ENCODE results near the gene CDH15. TPM values are rescaled to one million over a fixed set of nuclear protein-coding genes. Genes with fewer than 3 reads are reported as not detected.
A peak's percentile ranks its signal among the peaks of the same experiment; 100 is the strongest.

The CDH15 gene
- total RNA-seq: 1 to 10 TPM in 1 of 2 donors, under 1 TPM in 1; 0.09 to 1.9 TPM
- polyA plus RNA-seq: 1 to 10 TPM in 1 of 2 donors, under 1 TPM in 1; 0.77 to 2.1 TPM
- long read RNA-seq, donor 1: 0 reads
- long read RNA-seq, donor 2: 0 reads
- long read RNA-seq, donor 3: 0 reads
- long read RNA-seq, donor 4: 0 reads
- long read RNA-seq, donor 5: 0 reads

GRCh38 chr16:89171216-89172170 lies at the start of gene CDH15:
Gene CDH15 (plus strand): TSS chr16:89171748. CDS start chr16:89171832, 84 bp downstream.
- H3K4me1 ChIP-seq (ENCODE audit: control insufficient read depth in 5 of 5, insufficient read depth in 5 of 5, low read length in 5 of 5): peaks cover 0 to 46% (median 16%) of the 10 kb centered on the region in 5 donors
- no peak within 1 kb of the TSS for H3K9ac ChIP-seq (ENCODE audit: insufficient read depth in 1 of 2, low read length in 2 of 2)
- DNase-seq (peak; percentile 89 to 93 (median 92)), ATAC-seq (ENCODE audit: insufficient read depth, low FRiP score) (peak; percentile 91)
- H3K9me3 ChIP-seq (ENCODE audit: control insufficient read depth in 4 of 4, insufficient read depth in 3 of 4, low read length in 3 of 4): no peaks in the 10 kb centered on the region
- no peak for TF ChIP-seq CTCF (IDR thresholded peaks at IDR 0.05; ENCODE audit: control extremely low read depth, extremely low read depth)
- 6% methylated on average over 62 to 74 of the region's 74 CpGs for WGBS, 2 donors
- no peak within 1 kb of the TSS for H3K4me3 ChIP-seq
- peaks cover 0 to 6% (median 2%) of the 10 kb centered on the region in 3 donors for H3K27me3 ChIP-seq (ENCODE audit: control insufficient read depth in 3 of 3, insufficient read depth in 3 of 3, low read length in 2 of 3)
- H3K36me3 ChIP-seq (ENCODE audit: control insufficient read depth in 4 of 4, insufficient read depth in 4 of 4, low read length in 4 of 4): no peaks in the 10 kb centered on the region
- H3K27ac ChIP-seq (ENCODE audit: low read depth in 1 of 2, low read length in 1 of 2): no peak within 1 kb of the TSS

DNA sequence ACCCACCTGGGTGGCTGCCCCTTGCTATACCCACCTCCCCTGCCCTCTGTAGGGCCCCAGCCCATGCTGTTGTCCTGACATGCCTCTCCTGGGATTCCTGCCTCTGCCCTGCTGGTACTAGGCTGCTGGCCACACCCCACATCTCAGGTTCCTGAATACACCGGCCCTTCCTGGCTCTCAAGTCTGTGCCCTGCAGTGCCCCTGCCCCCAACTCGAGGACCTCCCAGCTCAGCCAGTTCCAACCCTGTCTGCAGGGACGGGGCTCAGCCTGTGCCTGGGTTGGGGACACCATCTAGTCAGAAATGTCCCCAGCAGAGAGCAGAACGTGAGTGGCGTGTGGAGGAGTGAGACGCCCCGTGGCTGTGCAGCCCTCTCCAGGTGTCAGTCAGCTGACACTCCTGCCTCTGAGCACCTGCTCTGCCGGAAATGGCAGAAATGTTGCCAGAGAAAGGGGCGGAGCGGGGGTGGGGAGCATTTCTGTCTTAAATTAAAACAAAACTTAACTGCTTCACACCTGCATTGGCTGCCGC lies 49.2 kb upstream of the CDH15 start:
- Histone ChIP-seq H3K4me3 (no peak overlapping the region), H3K9ac (ENCODE audit: insufficient read depth in 1 of 2, low read length in 2 of 2) (no peak overlapping the region), H3K4me1 (ENCODE audit: control insufficient read depth in 5 of 5, insufficient read depth in 5 of 5, low read length in 5 of 5) (peaks cover 0 to 6% (median 0%) of the 10 kb centered on the region in 5 donors), H3K9me3 (ENCODE audit: control insufficient read depth in 4 of 4, insufficient read depth in 3 of 4, low read length in 3 of 4) (peaks cover 0 to 4% (median 1%) of the 10 kb centered on the region in 4 donors), H3K27me3 (ENCODE audit: control insufficient read depth in 3 of 3, insufficient read depth in 3 of 3, low read length in 2 of 3) (no peaks in the 10 kb centered on the region), H3K27ac (ENCODE audit: low read depth in 1 of 2, low read length in 1 of 2) (peak overlapping the region in 1 of 2 donors; percentile 62), H3K36me3 (ENCODE audit: control insufficient read depth in 4 of 4, insufficient read depth in 4 of 4, low read length in 4 of 4) (peaks cover 9 to 48% (median 23%) of the 10 kb centered on the region in 4 donors)
- 66 to 83% methylated on average over 11 of the region's 11 CpGs for WGBS, 2 donors
- peak; percentile 13 to 60 (median 43) for DNase-seq
- peak; percentile 71 for ATAC-seq (ENCODE audit: insufficient read depth, low FRiP score)
- no peak for TF ChIP-seq CTCF (IDR thresholded peaks at IDR 0.05; ENCODE audit: control extremely low read depth, extremely low read depth)

DNA sequence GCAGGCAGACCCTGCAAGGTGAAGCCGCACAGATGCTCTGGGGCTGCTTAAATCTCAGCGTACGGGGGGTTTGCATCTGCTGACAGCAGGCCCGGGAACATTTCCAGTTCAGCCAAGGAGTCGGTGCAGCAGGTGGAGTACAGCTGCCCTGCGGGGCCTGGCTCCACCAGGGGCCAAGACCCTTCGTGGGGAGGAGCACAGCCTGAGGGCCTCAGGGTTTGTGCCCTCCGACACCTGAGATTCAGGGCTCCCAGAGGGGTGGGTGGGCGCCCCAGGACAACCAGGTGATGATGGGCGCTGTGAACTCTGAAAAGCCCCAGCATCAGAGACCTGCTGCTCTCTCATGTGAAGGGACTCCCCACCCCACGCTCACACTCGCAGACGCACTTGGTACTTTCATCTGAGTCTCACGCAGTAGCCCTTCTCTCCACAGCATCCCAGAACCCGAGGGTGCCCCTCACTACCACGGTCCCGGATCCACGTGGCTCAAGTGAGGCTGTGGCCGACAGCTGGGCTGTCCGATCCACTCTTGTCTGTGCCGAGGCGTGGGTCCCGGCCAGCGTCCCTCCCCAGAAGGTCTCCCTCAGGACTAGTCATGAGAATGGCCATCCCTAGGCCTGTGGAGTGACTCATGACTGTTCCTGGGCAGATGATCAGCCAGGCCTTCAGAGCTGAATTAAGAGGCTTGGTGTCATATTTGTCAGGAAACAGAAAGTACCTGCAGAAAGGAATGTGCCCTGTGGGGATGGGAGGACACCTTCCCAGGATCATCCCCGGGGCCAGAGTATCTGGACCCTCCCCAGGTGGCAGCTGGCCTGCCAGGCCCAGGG lies 48.3 kb upstream of the CDH15 start:
- no peak overlapping the region for H3K27ac ChIP-seq (ENCODE audit: low read depth in 1 of 2, low read length in 1 of 2)
- 88 to 92% methylated on average over 25 of the region's 25 CpGs for WGBS, 2 donors

More for the DNA sequence above, 48.3 kb upstream of the CDH15 start:
- Histone ChIP-seq H3K9ac (ENCODE audit: insufficient read depth in 1 of 2, low read length in 2 of 2) (no peak overlapping the region), H3K4me3 (no peak overlapping the region), H3K27me3 (ENCODE audit: control insufficient read depth in 3 of 3, insufficient read depth in 3 of 3, low read length in 2 of 3) (no peaks in the 10 kb centered on the region), H3K36me3 (ENCODE audit: control insufficient read depth in 4 of 4, insufficient read depth in 4 of 4, low read length in 4 of 4) (peaks cover 2 to 41% (median 23%) of the 10 kb centered on the region in 4 donors), H3K9me3 (ENCODE audit: control insufficient read depth in 4 of 4, insufficient read depth in 3 of 4, low read length in 3 of 4) (peaks cover 0 to 4% (median 1%) of the 10 kb centered on the region in 4 donors), H3K4me1 (ENCODE audit: control insufficient read depth in 5 of 5, insufficient read depth in 5 of 5, low read length in 5 of 5) (peaks cover 0 to 6% (median 0%) of the 10 kb centered on the region in 5 donors)
- DNase-seq: no peak
- TF ChIP-seq CTCF (IDR thresholded peaks at IDR 0.05; ENCODE audit: control extremely low read depth, extremely low read depth): no peak
- no peak for ATAC-seq (ENCODE audit: insufficient read depth, low FRiP score)
